Mesendoderm (in vitro differentiated cells): ENCODE results near the gene GBX2.

Source experiments
- DNase-seq: peaks from one replicate; pipeline ENCODE4 v3.0.0; 2013
- H2AK5ac ChIP-seq: 2 replicates; pipeline ENCODE4 v1.6.1; 2013; ENCODE audit warnings: low read length, inconsistent platforms
- H2BK120ac ChIP-seq: 2 replicates; pipeline ENCODE4 v1.6.1; 2013; ENCODE audit warnings: low read depth, mild to moderate bottlenecking, low read length, moderate library complexity, mixed read lengths
- H2BK15ac ChIP-seq: replicated peaks from 2 replicates; pipeline ENCODE4 v1.6.1; 2013; ENCODE audit warnings: low read depth, mild to moderate bottlenecking, moderate library complexity
- H2BK5ac ChIP-seq: 2 replicates; pipeline ENCODE4 v1.6.1; 2013; ENCODE audit warnings: low read length, inconsistent platforms
- H3K18ac ChIP-seq: 2 replicates; pipeline ENCODE4 v1.6.1; 2013; ENCODE audit warnings: mild to moderate bottlenecking, low read length, mixed read lengths
- H3K23ac ChIP-seq: one replicate; pipeline ENCODE4 v1.6.1; 2013; ENCODE audit warnings: low read length
- H3K27ac ChIP-seq: 2 replicates; pipeline ENCODE4 v1.5.1; 2013; ENCODE audit warnings: low read depth, mild to moderate bottlenecking, inconsistent platforms, low read length, moderate library complexity
- H3K27me3 ChIP-seq: 2 replicates; pipeline ENCODE4 v1.6.1; 2013; ENCODE audit warnings: low read length, control low read depth, mild to moderate bottlenecking, inconsistent platforms; ENCODE audit not compliant: insufficient read depth, poor library complexity
- H3K36me3 ChIP-seq: 2 replicates; pipeline ENCODE4 v1.6.1; 2013; ENCODE audit warnings: low read length, inconsistent platforms; ENCODE audit not compliant: control insufficient read depth, insufficient read depth
- H3K4ac ChIP-seq: one replicate; pipeline ENCODE4 v1.6.1; 2013; ENCODE audit warnings: low read depth, mild to moderate bottlenecking, low read length, moderate library complexity
- H3K4me1 ChIP-seq: 2 replicates; pipeline ENCODE4 v1.6.1; 2013; ENCODE audit warnings: low read depth, low read length, inconsistent platforms; ENCODE audit not compliant: control insufficient read depth
- H3K4me2 ChIP-seq: 2 replicates; pipeline ENCODE4 v1.6.1; 2013; ENCODE audit warnings: low read length
- H3K4me3 ChIP-seq: 2 replicates; pipeline ENCODE4 v1.5.1; 2013; ENCODE audit warnings: mild to moderate bottlenecking, low read length
- H3K56ac ChIP-seq: one replicate; pipeline ENCODE4 v1.6.1; 2013; ENCODE audit warnings: low read length
- H3K79me1 ChIP-seq: 2 replicates; pipeline ENCODE4 v1.6.1; 2013; ENCODE audit warnings: low read length, inconsistent platforms
- H3K79me2 ChIP-seq: 2 replicates; pipeline ENCODE4 v1.6.1; 2013; ENCODE audit warnings: mild to moderate bottlenecking, low read length; ENCODE audit not compliant: control insufficient read depth, insufficient read depth
- H3K9ac ChIP-seq: 2 replicates; pipeline ENCODE4 v1.6.1; 2013; ENCODE audit warnings: low read length, inconsistent platforms
- H4K5ac ChIP-seq: one replicate; pipeline ENCODE4 v1.6.1; 2013; ENCODE audit warnings: low read length
- H4K8ac ChIP-seq: one replicate; pipeline ENCODE4 v1.6.1; 2013; ENCODE audit warnings: low read depth, mild to moderate bottlenecking, control low read depth, low read length, moderate library complexity
- WGBS: extraction: QIAGEN DNeasy Blood & Tissue Kit; methylation state at CpG from one replicate; pipeline ENCODE4 v1.1.7; 2013; ENCODE audit warnings: low lambda C conversion rate, missing lambda C conversion rate; ENCODE audit not compliant: insufficient coverage; ENCODE audit errors: extremely low coverage; 5-methylcytosine and 5-hydroxymethylcytosine counted together

GBX2 gene

GRCh38 chr2:236208019-236208926 lies 40.1 kb upstream of the GBX2 start:
- Histone ChIP-seq H2BK15ac (no peak overlapping the region), H3K4ac (no peak overlapping the region), H3K4me2 (no peak overlapping the region), H4K8ac (no peak overlapping the region), H3K18ac (no peak overlapping the region), H4K5ac (no peak overlapping the region), H2AK5ac (no peak overlapping the region), H3K4me1 (no peaks in the 10 kb centered on the region), H2BK5ac (no peak overlapping the region), H3K4me3 (no peak overlapping the region), H3K56ac (no peak overlapping the region), H3K23ac (no peak overlapping the region), H3K79me1 (no peaks in the 10 kb centered on the region), H3K79me2 (no peaks in the 10 kb centered on the region), H3K9ac (no peak overlapping the region), H3K27me3 (no peaks in the 10 kb centered on the region), H3K36me3 (no peaks in the 10 kb centered on the region), H3K27ac (no peak overlapping the region), H2BK120ac (no peak overlapping the region)
- no CpG with 5 or more reads among the region's 28 CpGs for WGBS
- DNase-seq, result peak; percentile 25

- H3K18ac ChIP-seq, result no peak overlapping the region
- no peak overlapping the region for H3K4me3 ChIP-seq
- H3K4ac ChIP-seq, result no peak overlapping the region
- no peaks in the 10 kb centered on the region for H3K79me2 ChIP-seq
- no peak overlapping the region for H2AK5ac ChIP-seq
- H3K56ac ChIP-seq, result no peak overlapping the region
- H3K27ac ChIP-seq, result no peak overlapping the region
- no peak overlapping the region for H4K8ac ChIP-seq
- H3K9ac ChIP-seq, result no peak overlapping the region
- DNase-seq, result no peak
- H2BK5ac ChIP-seq, result no peak overlapping the region
- no peak overlapping the region for H3K23ac ChIP-seq
- H3K27me3 ChIP-seq, result no peaks in the 10 kb centered on the region
- H3K36me3 ChIP-seq, result no peaks in the 10 kb centered on the region
- H2BK15ac ChIP-seq, result no peak overlapping the region
- H3K79me1 ChIP-seq, result no peaks in the 10 kb centered on the region
- WGBS, result no CpG with 5 or more reads among the region's 11 CpGs
- no peak overlapping the region for H4K5ac ChIP-seq
- no peak overlapping the region for H2BK120ac ChIP-seq
- H3K4me1 ChIP-seq, result no peaks in the 10 kb centered on the region
- H3K4me2 ChIP-seq, result no peak overlapping the region
Measured at GRCh38 chr2:236207472-236207871, 39.3 kb upstream of the GBX2 start.

DNA sequence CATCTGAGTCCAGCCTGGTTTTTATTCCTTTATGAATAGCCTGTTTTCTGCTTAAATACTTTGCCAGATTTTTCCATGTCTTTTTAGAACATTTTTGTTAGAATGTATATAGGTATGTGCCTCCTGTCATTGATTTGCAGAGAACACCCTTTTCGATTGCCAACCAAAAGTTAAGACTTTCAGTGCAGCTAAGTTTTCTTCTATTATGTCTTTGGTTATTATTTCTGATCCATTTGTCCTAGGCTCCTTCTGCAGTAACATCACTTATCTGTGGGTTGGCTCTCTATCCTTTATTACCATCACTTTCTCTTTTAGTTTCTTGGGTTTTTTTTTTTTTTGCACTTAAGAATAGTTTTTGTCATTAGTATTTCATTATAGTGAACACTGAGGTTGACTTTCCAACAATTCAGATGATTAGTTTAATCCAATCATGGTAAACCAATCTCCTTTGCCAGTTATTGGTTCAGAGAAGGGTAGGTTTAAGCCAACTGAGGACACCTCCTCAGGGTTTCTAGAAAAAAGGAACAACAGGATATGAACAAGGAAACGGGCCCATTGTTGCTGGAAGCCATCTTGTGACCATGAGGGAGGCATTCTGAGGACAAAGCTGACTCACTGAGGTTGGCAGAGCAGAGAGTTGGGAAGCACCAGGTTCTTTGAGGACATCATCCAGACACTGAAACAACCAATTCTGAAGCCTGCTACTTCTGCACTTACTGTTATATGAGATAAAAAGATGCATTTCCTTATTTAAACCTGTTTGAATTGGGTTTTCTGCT lies 37.9 kb upstream of the GBX2 start:
- no peak overlapping the region for H3K18ac ChIP-seq
- H3K23ac ChIP-seq, result no peak overlapping the region
- H3K79me1 ChIP-seq, result no peaks in the 10 kb centered on the region
- H3K4me3 ChIP-seq, result no peak overlapping the region
- no peaks in the 10 kb centered on the region for H3K36me3 ChIP-seq
- H4K5ac ChIP-seq, result no peak overlapping the region
- H3K27ac ChIP-seq, result no peak overlapping the region
- H2BK5ac ChIP-seq, result no peak overlapping the region
- no peak overlapping the region for H4K8ac ChIP-seq
- H3K4ac ChIP-seq, result no peak overlapping the region
- H3K56ac ChIP-seq, result no peak overlapping the region
- no peak overlapping the region for H3K4me2 ChIP-seq
- H3K9ac ChIP-seq, result no peak overlapping the region
- no peak for DNase-seq
- no peak overlapping the region for H2BK120ac ChIP-seq
- no CpG with 5 or more reads among the region's 2 CpGs for WGBS
- H2BK15ac ChIP-seq, result no peak overlapping the region
- no peaks in the 10 kb centered on the region for H3K79me2 ChIP-seq
- H3K4me1 ChIP-seq, result no peaks in the 10 kb centered on the region
- H2AK5ac ChIP-seq, result no peak overlapping the region
- no peaks in the 10 kb centered on the region for H3K27me3 ChIP-seq

DNA sequence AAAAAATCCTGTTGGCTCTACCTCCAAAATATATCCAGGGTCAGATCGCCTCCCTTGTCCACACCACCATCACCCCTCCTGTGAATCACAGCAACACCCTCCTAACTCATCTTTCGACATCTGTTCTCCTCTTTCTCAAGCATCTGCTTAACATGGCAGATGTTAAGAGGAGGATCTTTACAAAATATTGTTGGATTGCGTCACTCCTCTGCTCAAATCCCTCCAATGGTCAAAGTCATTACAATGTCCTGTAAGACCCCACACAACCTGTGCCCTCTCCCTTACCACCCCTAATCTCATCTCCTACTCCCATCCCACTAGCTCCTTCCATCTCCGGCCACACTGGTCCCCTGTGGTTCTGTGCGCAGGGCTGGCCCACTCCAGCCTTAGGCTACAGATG lies 36.8 kb upstream of the GBX2 start:
- Histone ChIP-seq H2AK5ac (no peak overlapping the region), H2BK15ac (no peak overlapping the region), H3K27me3 (no peaks in the 10 kb centered on the region), H3K79me2 (no peaks in the 10 kb centered on the region), H3K4me2 (no peak overlapping the region), H3K36me3 (no peaks in the 10 kb centered on the region), H3K4me3 (no peak overlapping the region), H3K56ac (no peak overlapping the region), H3K4me1 (no peaks in the 10 kb centered on the region), H4K5ac (no peak overlapping the region), H3K79me1 (no peaks in the 10 kb centered on the region), H3K27ac (no peak overlapping the region), H3K18ac (no peak overlapping the region), H3K23ac (no peak overlapping the region), H2BK5ac (no peak overlapping the region), H2BK120ac (no peak overlapping the region), H4K8ac (no peak overlapping the region), H3K9ac (no peak overlapping the region), H3K4ac (no peak overlapping the region)
- WGBS, result no CpG with 5 or more reads among the region's 5 CpGs
- DNase-seq, result no peak

- Histone ChIP-seq H3K79me1 (no peaks in the 10 kb centered on the region), H3K56ac (no peak overlapping the region), H3K27ac (no peak overlapping the region), H3K79me2 (no peaks in the 10 kb centered on the region), H2BK15ac (no peak overlapping the region), H3K18ac (no peak overlapping the region), H2AK5ac (no peak overlapping the region), H3K4me1 (no peaks in the 10 kb centered on the region), H3K23ac (no peak overlapping the region), H3K4me3 (no peak overlapping the region), H3K4me2 (no peak overlapping the region), H3K4ac (no peak overlapping the region), H3K9ac (no peak overlapping the region), H4K5ac (no peak overlapping the region), H2BK120ac (no peak overlapping the region), H4K8ac (no peak overlapping the region), H2BK5ac (no peak overlapping the region), H3K36me3 (no peaks in the 10 kb centered on the region), H3K27me3 (no peaks in the 10 kb centered on the region)
- no peak for DNase-seq
- no CpG with 5 or more reads among the region's 7 CpGs for WGBS
Measured at GRCh38 chr2:236200378-236200777, 32.2 kb upstream of the GBX2 start.
